ENCODE results near the gene SCARB1. TPM values are rescaled to one million over a fixed set of nuclear protein-coding genes. Genes with fewer than 3 reads are reported as not detected.

Gene SCARB1
- total RNA-seq, 4 donors from 2014 or later, result 24.2 to 79.4 (median 59.4) TPM

DNA sequence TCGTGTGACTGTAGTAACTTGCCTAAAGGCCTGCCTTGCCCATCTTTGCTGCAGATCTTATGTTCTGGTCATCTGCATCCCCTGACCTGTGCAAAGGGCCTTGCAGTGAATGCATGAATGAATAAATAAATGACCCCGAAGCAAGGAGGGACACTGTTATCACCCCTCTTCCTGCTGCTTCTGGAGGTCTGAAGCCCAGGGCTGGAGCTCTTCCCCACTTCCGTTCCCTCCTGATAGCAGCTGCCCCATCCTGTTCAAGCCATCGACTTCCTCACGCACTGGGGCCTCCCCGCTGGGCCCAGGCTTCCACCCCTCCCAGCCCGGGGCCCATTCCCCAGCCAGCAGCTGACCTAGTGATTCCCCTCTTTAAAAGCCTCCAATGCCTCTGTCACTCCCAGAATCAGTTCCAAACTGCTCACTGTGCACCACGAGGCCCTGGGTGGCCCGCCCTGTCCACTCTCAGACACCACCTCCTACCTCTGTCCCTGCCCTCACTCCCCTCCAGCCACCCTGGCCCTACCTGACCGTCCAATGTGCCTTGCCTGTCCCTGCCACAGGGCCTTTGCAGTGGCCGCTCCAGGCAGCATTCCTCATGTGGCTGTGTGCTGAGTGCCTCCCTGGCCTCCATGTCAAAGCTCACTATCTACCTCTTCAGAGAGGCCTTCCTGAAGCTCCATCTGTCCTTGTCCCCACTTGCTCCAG, 78.6 kb downstream of the SCARB1 start:
- ATAC-seq (ENCODE audit: low FRiP score) (no peak), DNase-seq (ENCODE audit: low spot score) (no peak)
- no peak for TF ChIP-seq CTCF (IDR thresholded peaks at IDR 0.05)

DNA sequence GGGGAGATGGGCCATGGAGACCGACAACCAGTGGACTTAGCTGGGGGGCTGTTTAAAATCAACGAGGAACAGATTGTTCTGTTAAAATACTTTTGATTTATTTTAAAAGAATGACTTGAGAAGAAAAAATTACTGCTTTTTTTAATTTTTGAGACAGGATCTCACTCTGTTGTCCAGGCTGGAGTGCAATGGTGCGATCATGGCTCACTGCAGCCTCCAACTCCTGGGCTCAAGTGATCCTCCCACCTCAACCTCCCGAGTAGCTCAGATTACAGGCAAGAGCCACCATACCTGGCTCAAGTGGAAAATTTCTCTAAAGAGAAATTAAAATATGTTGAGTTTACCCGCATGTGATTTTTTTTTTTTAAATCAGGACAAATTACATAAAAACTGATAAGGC, 80.6 kb downstream of the SCARB1 start:
- ATAC-seq (ENCODE audit: low FRiP score) (no peak), DNase-seq (ENCODE audit: low spot score) (no peak)
- no peak for TF ChIP-seq CTCF (IDR thresholded peaks at IDR 0.05)

DNA sequence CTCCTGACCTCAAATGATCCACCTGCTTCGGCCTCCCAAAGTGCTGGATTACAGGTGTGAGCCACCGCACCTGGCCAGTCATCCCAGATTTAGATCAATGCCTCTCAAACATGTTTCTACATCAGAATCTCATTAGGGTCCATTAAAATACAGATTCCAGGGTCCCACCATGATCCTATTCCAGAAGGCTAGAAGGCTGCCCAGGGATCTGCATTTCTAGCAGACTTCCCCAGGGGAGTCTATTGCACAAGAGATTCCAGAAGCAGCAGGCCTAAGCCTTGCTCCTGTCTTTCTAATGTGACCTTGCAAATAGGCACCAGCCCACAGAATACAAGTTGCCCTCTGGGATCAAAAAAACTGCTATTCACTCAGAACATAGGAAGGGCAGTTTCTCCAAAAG, 81.5 kb downstream of the SCARB1 start:
- DNase-seq (ENCODE audit: low spot score) (no peak), ATAC-seq (ENCODE audit: low FRiP score) (no peak)
- no peak for TF ChIP-seq CTCF (IDR thresholded peaks at IDR 0.05)

- ATAC-seq (ENCODE audit: low FRiP score), result no peak
- no peak for TF ChIP-seq CTCF (IDR thresholded peaks at IDR 0.05)
- no peak for DNase-seq (ENCODE audit: low spot score)
These were observed 82.6 kb downstream of the SCARB1 start for GRCh38 chr12:124780752-124781685.

DNA sequence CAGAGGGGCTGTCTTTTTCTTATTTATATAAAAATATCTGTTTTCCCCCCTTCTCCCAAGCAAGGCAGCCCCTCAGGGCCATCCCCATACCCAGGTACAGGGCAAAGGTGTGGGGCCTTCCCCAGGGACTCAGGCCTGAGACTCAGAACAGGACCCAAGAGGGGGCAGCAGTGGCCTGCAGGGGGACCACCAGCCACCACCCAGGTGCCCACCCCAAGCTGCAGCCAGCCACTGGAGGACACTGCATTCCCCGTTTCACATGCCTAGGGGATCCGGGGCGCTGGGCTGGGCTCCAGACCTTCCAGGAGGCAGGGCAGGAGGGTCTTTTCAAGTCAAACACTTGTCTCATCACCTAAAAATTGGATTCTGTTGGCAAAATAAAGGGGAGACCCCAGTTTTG, 83.3 kb downstream of the SCARB1 start:
- DNase-seq (ENCODE audit: low spot score), result no peak

More for the DNA sequence above, 83.3 kb downstream of the SCARB1 start:
- no peak for TF ChIP-seq CTCF (IDR thresholded peaks at IDR 0.05)
- ATAC-seq (ENCODE audit: low FRiP score), result no peak
